Spinal cord (tissue), 10 donors: ENCODE measurements around the gene FAM25C. TPM values are rescaled to one million over a fixed set of nuclear protein-coding genes. Genes with fewer than 3 reads are reported as not detected.
"Not testable (repeated sequence)": the region's sequence is repeated elsewhere in the genome, so short reads cannot be mapped to it uniquely, and the experiment has no call there.

Experiments
- DNase-seq, 6 donors: peaks; one replicate each; pipeline versions ENCODE4 v3.0.0 to v3.0.0-alpha.2; 2013 to 2015; ENCODE audit warnings: low spot score in 6 of 6, low read depth in 4 of 6
- H3K27ac ChIP-seq: one replicate; pipeline ENCODE4 v1.5.1; 2013; ENCODE audit warnings: low read depth, low read length, control low read depth
- H3K27me3 ChIP-seq: one replicate; pipeline ENCODE4 v1.6.1; 2013; ENCODE audit warnings: low read length; ENCODE audit not compliant: control insufficient read depth, insufficient read depth
- H3K36me3 ChIP-seq: one replicate; pipeline ENCODE4 v1.6.1; 2013; ENCODE audit warnings: low read length; ENCODE audit not compliant: control insufficient read depth, insufficient read depth
- H3K4me1 ChIP-seq: one replicate; pipeline ENCODE4 v1.6.1; 2013; ENCODE audit warnings: low read length; ENCODE audit not compliant: control insufficient read depth, insufficient read depth
- H3K4me3 ChIP-seq: one replicate; pipeline ENCODE4 v1.5.1; 2013; ENCODE audit warnings: low read depth, low read length, control low read depth
- H3K9me3 ChIP-seq: one replicate; pipeline ENCODE4 v1.6.1; 2013; ENCODE audit warnings: low read length; ENCODE audit not compliant: control insufficient read depth, insufficient read depth
- WGBS: methylation state at CpG from one replicate; pipeline ENCODE4 v1.1.5; 2013; ENCODE audit warnings: missing lambda C conversion rate; ENCODE audit not compliant: insufficient coverage; 5-methylcytosine and 5-hydroxymethylcytosine counted together
- polyA plus RNA-seq, 2 donors: library from polyadenylated mRNA; unstranded; fragments of 120-200 nt; gene quantifications; one replicate each; pipeline ENCODE4 v1.2.1, GENCODE V29; 2013; ENCODE audit not compliant: insufficient read length in 2 of 2
- small RNA-seq: library from RNA; depleted of rRNA; stranded (forward); fragments of <200 nt; gene quantifications from one replicate; pipeline ENCODE3, GENCODE V24; 2014; ENCODE audit warnings: low replicate concordance
- total RNA-seq, 2 donors: library from RNA; depleted of rRNA in 1 of 2; stranded (reverse); fragments of 120-200 nt in 1 of 2; fragments of >200 nt in 1 of 2; gene quantifications; one replicate each; pipeline versions ENCODE4 v1.2.3 to v1.2.4, GENCODE V29; 2013 to 2014
- donor health status: healthy.

FAM25C gene
- total and polyA plus RNA-seq, 4 donors, result not detected

GRCh38 chr10:47960699-47961098, 38.9 kb downstream of the FAM25C start:
- WGBS, result no CpG with 5 or more reads among the region's 2 CpGs
- not testable (repeated sequence) for H3K27me3 ChIP-seq, H3K36me3 ChIP-seq, DNase-seq, H3K4me3 ChIP-seq, H3K9me3 ChIP-seq, H3K4me1 ChIP-seq, H3K27ac ChIP-seq

DNA sequence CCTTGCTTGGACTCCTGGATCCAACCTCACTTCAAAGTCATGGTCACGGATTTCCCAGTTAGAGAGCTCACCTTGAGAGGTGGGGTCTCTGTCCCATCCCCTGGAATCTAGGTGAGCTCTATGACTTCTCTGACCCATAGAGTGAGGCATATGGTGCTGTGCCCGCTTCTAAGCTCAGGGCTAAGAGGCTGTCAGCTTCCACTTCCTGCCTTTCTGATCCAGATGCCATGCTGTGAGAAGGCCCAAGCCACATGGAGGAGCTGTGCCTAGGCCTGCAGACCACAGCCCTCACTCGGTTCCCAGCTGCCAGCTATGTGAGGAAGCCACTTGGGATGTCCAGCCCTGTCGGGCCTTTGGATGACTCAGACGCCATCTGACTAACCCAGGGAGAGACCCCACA, 39.9 kb downstream of the FAM25C start:
- H3K36me3 ChIP-seq, H3K4me3 ChIP-seq, DNase-seq, H3K9me3 ChIP-seq, H3K4me1 ChIP-seq, H3K27ac ChIP-seq, H3K27me3 ChIP-seq: not testable (repeated sequence)
- whole genome bisulfite sequencing, result no CpG with 5 or more reads among the region's 5 CpGs

DNA sequence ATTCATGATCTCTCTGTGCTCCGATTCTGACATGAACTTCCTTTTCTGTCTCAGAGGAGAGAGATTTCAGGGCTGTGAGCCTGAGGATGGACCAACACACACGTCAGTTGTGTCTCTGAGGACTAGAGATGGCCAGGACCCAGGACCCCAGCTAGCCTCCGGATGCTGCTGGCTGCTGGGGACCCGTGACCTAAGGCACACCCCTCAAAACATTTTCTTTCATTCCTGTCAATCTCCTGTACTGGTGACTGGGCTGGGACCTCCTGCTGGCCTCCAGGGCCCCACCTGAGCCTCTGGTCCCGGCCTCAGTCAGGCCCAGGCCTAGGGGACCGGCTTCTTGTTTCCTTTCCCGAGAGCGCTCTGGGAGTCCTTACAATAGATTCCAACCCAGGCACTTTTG, 42.4 kb downstream of the FAM25C start:
- H3K4me3 ChIP-seq, H3K9me3 ChIP-seq, H3K27me3 ChIP-seq, H3K36me3 ChIP-seq, H3K27ac ChIP-seq, DNase-seq, H3K4me1 ChIP-seq: not testable (repeated sequence)
- 83% methylated on average over 5 of the region's 8 CpGs for WGBS

- H3K36me3 ChIP-seq, H3K4me3 ChIP-seq, H3K9me3 ChIP-seq, H3K4me1 ChIP-seq, DNase-seq, H3K27me3 ChIP-seq, H3K27ac ChIP-seq: not testable (repeated sequence)
- no CpG with 5 or more reads among the region's 1 CpG for WGBS
Measured at GRCh38 chr10:47947424-47947823, 52.2 kb downstream of the FAM25C start.

Small RNA genes within 50 kb of the gene (small RNA-seq; reads per million reads assigned to genes)
- not detected for gene RNA5SP315

Other genes starting within 250 kb of the FAM25C start
- 1 to 10 TPM; 1.8 to 2.7 TPM for gene SYT15B, start 236.2 kb downstream of the FAM25C start, total RNA-seq
- gene SYT15B, start 236.2 kb downstream of the FAM25C start, polyA plus RNA-seq, result 10 to 100 TPM in 1 of 2 donors, 1 to 10 TPM in 1; 7.3 to 10.8 TPM
- under 1 TPM in 1 of 2 donors, not detected in 1; 0.89 TPM for gene NPY4R2, start 81.1 kb downstream of the FAM25C start, total RNA-seq
- gene NPY4R2, start 81.1 kb downstream of the FAM25C start, polyA plus RNA-seq, result under 1 TPM in 1 of 2 donors, not detected in 1; 0.24 TPM